ENCODE measurements around the gene ARPC4. TPM values are rescaled to one million over a fixed set of nuclear protein-coding genes. Genes with fewer than 3 reads are reported as not detected.
A peak's percentile ranks its signal among the peaks of the same experiment; 100 is the strongest.

Gene ARPC4
- polyA plus RNA-seq, 2 of the 4 experiments (the other 2 are of a cell fraction): 140 to 298 TPM

DNA sequence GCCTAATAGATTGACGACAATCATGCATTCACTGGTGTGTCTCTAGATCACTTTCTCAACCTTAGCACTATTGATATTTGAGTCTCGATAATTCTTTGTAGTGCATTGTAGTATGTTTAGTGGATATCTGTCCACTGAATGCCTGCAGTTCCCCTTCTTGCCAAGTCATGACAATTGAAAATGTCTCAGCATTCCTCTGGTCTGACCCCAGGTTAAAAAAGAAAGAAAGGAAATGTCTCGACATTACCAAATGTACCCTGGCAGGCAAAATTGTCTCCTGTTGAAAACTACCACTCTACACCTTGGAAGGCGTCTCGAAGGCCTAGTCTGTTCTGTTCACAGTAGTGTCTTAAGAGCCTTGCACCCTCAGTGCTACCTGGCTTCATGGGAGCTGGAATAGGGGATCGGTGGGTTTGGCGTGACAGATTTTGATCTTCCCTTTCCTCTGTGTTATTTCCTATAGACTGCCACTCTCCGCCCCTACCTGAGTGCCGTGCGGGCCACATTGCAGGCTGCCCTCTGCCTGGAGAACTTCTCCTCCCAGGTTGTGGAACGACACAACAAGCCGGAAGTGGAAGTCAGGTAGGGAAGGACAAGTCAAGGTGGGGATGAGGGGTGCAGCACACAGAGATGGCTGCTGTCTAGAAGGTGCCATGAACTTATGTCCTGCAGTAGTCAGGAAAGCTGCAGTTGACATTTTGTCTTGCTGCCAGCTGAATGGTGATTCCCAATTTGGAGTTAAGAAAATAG is 4.5 kb downstream of the ARPC4 start:
- FAIRE-seq (no peak), ATAC-seq (no peak), DNase-seq (ENCODE audit: low read depth in 1 of 2, low spot score in 1 of 2) (no peak)
- Histone ChIP-seq H3K4me3 (no peak overlapping the region), H3K4me2 (no peak overlapping the region), H3K27ac (no peak overlapping the region), H3K9me3 (no peaks in the 10 kb centered on the region), H3K4me1 (peaks cover 10% of the 10 kb centered on the region; the same call in 2 of the 3 replicates)
- ChIA-PET CTCF (interaction anchor here (0.6 to 1.6 kb wide), 4 partner anchors 25 to 299 kb away, joined by 3 to 7 read pairs (median 3); no protein-coding TSS in a partner anchor), POLR2A (interaction anchor here (0.6 kb wide), 1 partner anchor 33 kb away, joined by 6 read pairs; no protein-coding TSS in a partner anchor)
- TF ChIP-seq SMC3 (IDR thresholded peaks at IDR 0.05): no peak
- TF ChIP-seq EHF (CRISPR knock-in tag; IDR thresholded peaks at IDR 0.05): no peak
- no peak for TF ChIP-seq NPAS2 (CRISPR knock-in tag; IDR thresholded peaks at IDR 0.05; ENCODE audit: borderline replicate concordance)
- no peak for TF ChIP-seq JUN (IDR thresholded peaks at IDR 0.05)
- TF ChIP-seq, protein P1, sequence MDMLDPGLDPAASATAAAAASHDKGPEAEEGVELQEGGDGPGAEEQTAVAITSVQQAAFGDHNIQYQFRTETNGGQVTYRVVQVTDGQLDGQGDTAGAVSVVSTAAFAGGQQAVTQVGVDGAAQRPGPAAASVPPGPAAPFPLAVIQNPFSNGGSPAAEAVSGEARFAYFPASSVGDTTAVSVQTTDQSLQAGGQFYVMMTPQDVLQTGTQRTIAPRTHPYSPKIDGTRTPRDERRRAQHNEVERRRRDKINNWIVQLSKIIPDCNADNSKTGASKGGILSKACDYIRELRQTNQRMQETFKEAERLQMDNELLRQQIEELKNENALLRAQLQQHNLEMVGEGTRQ (IDR thresholded peaks at IDR 0.05): no peak
- TF ChIP-seq HOXA7 (CRISPR knock-in tag; IDR thresholded peaks at IDR 0.05): no peak
- no peak for TF ChIP-seq RAD21 (conservative IDR thresholded peaks at IDR 0.05 in 1 of 2, IDR thresholded peaks at IDR 0.05 in 1 of 2)
- no peak for TF ChIP-seq POLR2A (IDR thresholded peaks at IDR 0.05; ENCODE audit: low read length)
- TF ChIP-seq KDM1A (IDR thresholded peaks at IDR 0.05; ENCODE audit: low read depth): no peak
- no peak for TF ChIP-seq NFE2L2 (conservative IDR thresholded peaks at IDR 0.05; ENCODE audit: low read length)
- TF ChIP-seq FOXS1 (CRISPR knock-in tag; IDR thresholded peaks at IDR 0.05): no peak
- no peak for TF ChIP-seq CTCF (IDR thresholded peaks at IDR 0.05)
- TF ChIP-seq HES2 (IDR thresholded peaks at IDR 0.05): no peak
- 94% methylated on average over 12 of the region's 12 CpGs for WGBS (ENCODE audit: missing lambda C conversion rate)

- H3K4me2 ChIP-seq: no peak overlapping the region
- ATAC-seq (peak in 1 of 2 experiments; percentile 72; a peak in 4 of 6 replicates), DNase-seq (ENCODE audit: low read depth in 1 of 2, low spot score in 1 of 2) (peak in 1 of 2 experiments; percentile 32), FAIRE-seq (no peak)
- no peaks in the 10 kb centered on the region for H3K4me1 ChIP-seq
- WGBS (ENCODE audit: missing lambda C conversion rate): 89% methylated on average over 5 of the region's 5 CpGs
- H3K4me3 ChIP-seq: no peak overlapping the region
- CTCF ChIA-PET: interaction anchor here (0.6 to 1.6 kb wide), 6 partner anchors 9 to 504 kb away, joined by 3 to 6 read pairs (median 4); no protein-coding TSS in a partner anchor
- no peaks in the 10 kb centered on the region for H3K9me3 ChIP-seq
- no peak overlapping the region for H3K27ac ChIP-seq
- no peak for TF ChIP-seq ATOH8 (CRISPR knock-in tag; IDR thresholded peaks at IDR 0.05; ENCODE audit: low read depth)
- no peak for TF ChIP-seq RNF2 (IDR thresholded peaks at IDR 0.05; ENCODE audit: borderline replicate concordance, low read depth)
- TF ChIP-seq POLR2A (IDR thresholded peaks at IDR 0.05; ENCODE audit: low read length): no peak
- no peak for TF ChIP-seq HOXB5 (CRISPR knock-in tag; IDR thresholded peaks at IDR 0.05)
- TF ChIP-seq BCL3 (IDR thresholded peaks at IDR 0.05): no peak
- TF ChIP-seq POLR2AphosphoS2 (conservative IDR thresholded peaks at IDR 0.05; ENCODE audit: low read length): no peak
- TF ChIP-seq NPAS2 (CRISPR knock-in tag; IDR thresholded peaks at IDR 0.05; ENCODE audit: borderline replicate concordance): no peak
- TF ChIP-seq CEBPB (IDR thresholded peaks at IDR 0.05): no peak
- TF ChIP-seq RAD21 (conservative IDR thresholded peaks at IDR 0.05 in 1 of 2, IDR thresholded peaks at IDR 0.05 in 1 of 2): peak in 1 of 2 experiments; percentile 27; a peak in 2 of 5 replicates
- no peak for TF ChIP-seq CBX2 (IDR thresholded peaks at IDR 0.05; ENCODE audit: borderline replicate concordance, low read depth)
- TF ChIP-seq MYC (IDR thresholded peaks at IDR 0.05; ENCODE audit: borderline replicate concordance, low read length): no peak
- no peak for TF ChIP-seq SMC3 (IDR thresholded peaks at IDR 0.05)
- TF ChIP-seq CTCF (IDR thresholded peaks at IDR 0.05): peak; percentile 31
- TF ChIP-seq ZNF302 (CRISPR knock-in tag; IDR thresholded peaks at IDR 0.05): no peak
- no peak for TF ChIP-seq EHF (CRISPR knock-in tag; IDR thresholded peaks at IDR 0.05)
- POLR2A ChIA-PET: no interaction called here
Observed at GRCh38 chr3:9800529-9800928, 7.6 kb downstream of the ARPC4 start.

Measured in A549 (cell line).